Aorta (tissue), 5 donors: ENCODE results near the gene HBS1L. TPM values are rescaled to one million over a fixed set of nuclear protein-coding genes. Genes with fewer than 3 reads are reported as not detected.

Experiments used
- ATAC-seq: fragments of 200-7000 bp; cut with Tn5 transposase; one replicate; pipeline ENCODE4 v1.9.1; 2022; ENCODE audit warnings: moderate library complexity; ENCODE audit not compliant: low FRiP score
- DNase-seq, 2 donors: peaks; one replicate each; pipeline ENCODE4 v3.0.0-alpha.2; 2020
- H3K27ac ChIP-seq, 2 donors: one replicate each; pipeline ENCODE4 v1.5.1; 2013; ENCODE audit warnings: low read length in 2 of 2, mild to moderate bottlenecking in 2 of 2, moderate library complexity in 2 of 2, control low read depth in 1 of 2, inconsistent platforms in 1 of 2, low read depth in 1 of 2
- H3K27me3 ChIP-seq, 2 donors: one replicate each; pipeline ENCODE4 v1.6.1; 2013; ENCODE audit warnings: control low read depth in 1 of 2, low read length in 1 of 2, mild to moderate bottlenecking in 1 of 2, moderate library complexity in 1 of 2; ENCODE audit not compliant: insufficient read depth in 2 of 2, control insufficient read depth in 1 of 2
- H3K36me3 ChIP-seq, 2 donors: one replicate each; pipeline ENCODE4 v1.6.1; 2013; ENCODE audit warnings: control low read depth in 1 of 2, low read length in 1 of 2, mild to moderate bottlenecking in 1 of 2; ENCODE audit not compliant: insufficient read depth in 2 of 2, control insufficient read depth in 1 of 2
- H3K4me1 ChIP-seq, 2 donors: one replicate each; pipeline ENCODE4 v1.6.1; 2013; ENCODE audit warnings: low read length in 2 of 2, control low read depth in 1 of 2, mild to moderate bottlenecking in 1 of 2, moderate library complexity in 1 of 2; ENCODE audit not compliant: insufficient read depth in 2 of 2, control insufficient read depth in 1 of 2
- H3K4me3 ChIP-seq, 2 donors: one replicate each; pipeline ENCODE4 v1.5.1; 2013; ENCODE audit warnings: low read length in 2 of 2, control low read depth in 1 of 2, mild to moderate bottlenecking in 1 of 2
- H3K9me3 ChIP-seq: one replicate; pipeline ENCODE4 v1.6.1; 2013; ENCODE audit warnings: mild to moderate bottlenecking, low read length; ENCODE audit not compliant: control insufficient read depth
- WGBS, 2 donors: extraction: QIAGEN DNeasy Blood & Tissue Kit; methylation state at CpG; one replicate each; pipeline ENCODE4 v1.1.7; 2013; 5-methylcytosine and 5-hydroxymethylcytosine counted together
- intact Hi-C, 2 donors: fragments of 100-400 bp; cut with DNase I; formaldehyde crosslinking; loops; one replicate each; pipeline versions ENCODE4 v1.14.2 to v1.15.0; 2022
- polyA plus RNA-seq, 2 donors: library from polyadenylated mRNA; stranded (reverse); fragments of 200-250 nt; gene quantifications; one replicate each; pipeline ENCODE4 v1.2.3, GENCODE V29; 2013
- total RNA-seq, 2 donors: library from RNA; stranded (reverse); fragmentation: NEBNext Ultra II Directional; extraction: Animal tissue kit (Norgen Biotek cat#: 25700); gene quantifications; one replicate each; pipeline ENCODE4 v1.2.1, GENCODE V29; 2021
- donor health status: healthy with polysubstance abuse.
- donor health status: Bipolar disorder and iron deficiency.
- donor health status: DM: no; HTN: no; CAD: no.
- donor health status: DM: no; HTN: no; CAD: no.
- donor health status: DM: yes; HTN: yes; CAD: no.

Gene HBS1L
- total and polyA plus RNA-seq, 4 donors = 21.9 to 61.0 (median 48.4) TPM

- H3K36me3 ChIP-seq = peaks cover 0 to 4% of the 10 kb centered on the region in 2 donors
- H3K27ac ChIP-seq = no peak overlapping the region
- no peaks in the 10 kb centered on the region for H3K9me3 ChIP-seq
- no peaks in the 10 kb centered on the region for H3K4me1 ChIP-seq
- no peak for ATAC-seq
- WGBS, 2 donors = 29 to 31% methylated on average over 2 of the region's 2 CpGs
- intact Hi-C loops = loop anchor here in 1 of 2 donors (10.0 kb wide), 1 partner anchor 441 kb away; the partner anchor contains the start of gene AHI1
- H3K4me3 ChIP-seq = no peak overlapping the region
- DNase-seq = no peak
- no peaks in the 10 kb centered on the region for H3K27me3 ChIP-seq
Measured at GRCh38 chr6:135053406-135053805, 1.2 kb downstream of the HBS1L start.

GRCh38 chr6:135052939-135053338, 1.7 kb downstream of the HBS1L start:
- Histone ChIP-seq H3K27me3 (no peaks in the 10 kb centered on the region), H3K9me3 (no peaks in the 10 kb centered on the region), H3K27ac (no peak overlapping the region), H3K4me1 (no peaks in the 10 kb centered on the region), H3K36me3 (peaks cover 0 to 8% of the 10 kb centered on the region in 2 donors), H3K4me3 (no peak overlapping the region)
- no peak for ATAC-seq
- intact Hi-C loops = loop anchor here in 1 of 2 donors (10.0 kb wide), 1 partner anchor 442 kb away; the partner anchor contains the start of gene AHI1
- DNase-seq = no peak
- WGBS, 2 donors = 63 to 67% methylated on average over 3 of the region's 3 CpGs

- peaks cover 0 to 9% of the 10 kb centered on the region in 2 donors for H3K36me3 ChIP-seq
- WGBS, 2 donors = 98 to 100% methylated on average over 2 of the region's 2 CpGs
- no peak overlapping the region for H3K27ac ChIP-seq
- ATAC-seq = no peak
- peaks cover 0 to 2% of the 10 kb centered on the region in 2 donors for H3K4me1 ChIP-seq
- intact Hi-C loops = no loop called here
- no peak for DNase-seq
- H3K9me3 ChIP-seq = no peaks in the 10 kb centered on the region
- H3K27me3 ChIP-seq = no peaks in the 10 kb centered on the region
- no peak overlapping the region for H3K4me3 ChIP-seq
Measured at GRCh38 chr6:135048915-135049314, 5.7 kb downstream of the HBS1L start.

GRCh38 chr6:135047336-135047735, 7.3 kb downstream of the HBS1L start:
- H3K27me3 ChIP-seq = no peaks in the 10 kb centered on the region
- no peaks in the 10 kb centered on the region for H3K9me3 ChIP-seq
- H3K27ac ChIP-seq = no peak overlapping the region
- peaks cover 0 to 9% of the 10 kb centered on the region in 2 donors for H3K36me3 ChIP-seq
- H3K4me1 ChIP-seq = peaks cover 0 to 2% of the 10 kb centered on the region in 2 donors
- no peak for ATAC-seq
- H3K4me3 ChIP-seq = no peak overlapping the region
- 85% methylated on average over 4 of the region's 4 CpGs for WGBS, 2 donors
- DNase-seq = no peak
- intact Hi-C loops = no loop called here

- Histone ChIP-seq H3K36me3 (peaks cover 0 to 9% of the 10 kb centered on the region in 2 donors), H3K9me3 (no peaks in the 10 kb centered on the region), H3K27ac (no peak overlapping the region), H3K4me1 (peaks cover 0 to 2% of the 10 kb centered on the region in 2 donors), H3K27me3 (no peaks in the 10 kb centered on the region), H3K4me3 (no peak overlapping the region)
- no peak for DNase-seq
- intact Hi-C loops = no loop called here
- 60% methylated on average over 2 of the region's 2 CpGs for WGBS, 2 donors
- ATAC-seq = no peak
Measured at GRCh38 chr6:135046912-135047311, 7.7 kb downstream of the HBS1L start.

- intact Hi-C loops = no loop called here
- no peak overlapping the region for H3K27ac ChIP-seq
- H3K27me3 ChIP-seq = no peaks in the 10 kb centered on the region
- DNase-seq (no peak), ATAC-seq (no peak)
- H3K4me1 ChIP-seq = peaks cover 0 to 2% of the 10 kb centered on the region in 2 donors
- H3K36me3 ChIP-seq = peaks cover 0 to 9% of the 10 kb centered on the region in 2 donors
- H3K4me3 ChIP-seq = no peak overlapping the region
- 73 to 80% methylated on average over 3 of the region's 3 CpGs for WGBS, 2 donors
- no peaks in the 10 kb centered on the region for H3K9me3 ChIP-seq
Measured at GRCh38 chr6:135044639-135045038, 10.0 kb downstream of the HBS1L start.

- 70 to 74% methylated on average over 2 of the region's 2 CpGs for WGBS, 2 donors
- H3K9me3 ChIP-seq = no peaks in the 10 kb centered on the region
Measured at GRCh38 chr6:135043846-135044245, 10.8 kb downstream of the HBS1L start.

GRCh38 chr6:135043364-135043763, 11.3 kb downstream of the HBS1L start:
- Histone ChIP-seq H3K27ac (no peak overlapping the region), H3K9me3 (no peaks in the 10 kb centered on the region), H3K27me3 (no peaks in the 10 kb centered on the region), H3K4me3 (no peak overlapping the region), H3K36me3 (peaks cover 1 to 5% of the 10 kb centered on the region in 2 donors), H3K4me1 (peaks cover 0 to 2% of the 10 kb centered on the region in 2 donors)
- no peak for DNase-seq
- WGBS, 2 donors = 82 to 86% methylated on average over 3 of the region's 3 CpGs
- no peak for ATAC-seq
- intact Hi-C loops = no loop called here

More at GRCh38 chr6:135043846-135044245, 10.8 kb downstream of the HBS1L start:
- peaks cover 0 to 2% of the 10 kb centered on the region in 2 donors for H3K4me1 ChIP-seq
- ATAC-seq = no peak
- intact Hi-C loops = no loop called here
- no peak for DNase-seq
- no peak overlapping the region for H3K27ac ChIP-seq
- H3K27me3 ChIP-seq = no peaks in the 10 kb centered on the region
- no peak overlapping the region for H3K4me3 ChIP-seq
- H3K36me3 ChIP-seq = peaks cover 0 to 6% of the 10 kb centered on the region in 2 donors

GRCh38 chr6:135038335-135038734, 16.3 kb downstream of the HBS1L start:
- WGBS, 2 donors = 90 to 93% methylated on average over 2 of the region's 2 CpGs
- intact Hi-C loops = no loop called here
- DNase-seq = no peak
- Histone ChIP-seq H3K27me3 (no peaks in the 10 kb centered on the region), H3K36me3 (peaks cover 0 to 2% of the 10 kb centered on the region in 2 donors), H3K4me3 (no peak overlapping the region), H3K4me1 (no peaks in the 10 kb centered on the region), H3K27ac (no peak overlapping the region), H3K9me3 (no peaks in the 10 kb centered on the region)
- ATAC-seq = no peak
